Measurements from ENCODE around the gene OLFML2B.

Gene OLFML2B

GRCh38 chr1:162003830-162004215 is 19.8 kb downstream of the OLFML2B start:
- TF ChIP-seq GATA3 (IDR thresholded peaks at IDR 0.05; ENCODE audit: low read depth, low read length) (no peak), GATA2 (IDR thresholded peaks at IDR 0.05; ENCODE audit: low read depth, low read length) (no peak)

DNA sequence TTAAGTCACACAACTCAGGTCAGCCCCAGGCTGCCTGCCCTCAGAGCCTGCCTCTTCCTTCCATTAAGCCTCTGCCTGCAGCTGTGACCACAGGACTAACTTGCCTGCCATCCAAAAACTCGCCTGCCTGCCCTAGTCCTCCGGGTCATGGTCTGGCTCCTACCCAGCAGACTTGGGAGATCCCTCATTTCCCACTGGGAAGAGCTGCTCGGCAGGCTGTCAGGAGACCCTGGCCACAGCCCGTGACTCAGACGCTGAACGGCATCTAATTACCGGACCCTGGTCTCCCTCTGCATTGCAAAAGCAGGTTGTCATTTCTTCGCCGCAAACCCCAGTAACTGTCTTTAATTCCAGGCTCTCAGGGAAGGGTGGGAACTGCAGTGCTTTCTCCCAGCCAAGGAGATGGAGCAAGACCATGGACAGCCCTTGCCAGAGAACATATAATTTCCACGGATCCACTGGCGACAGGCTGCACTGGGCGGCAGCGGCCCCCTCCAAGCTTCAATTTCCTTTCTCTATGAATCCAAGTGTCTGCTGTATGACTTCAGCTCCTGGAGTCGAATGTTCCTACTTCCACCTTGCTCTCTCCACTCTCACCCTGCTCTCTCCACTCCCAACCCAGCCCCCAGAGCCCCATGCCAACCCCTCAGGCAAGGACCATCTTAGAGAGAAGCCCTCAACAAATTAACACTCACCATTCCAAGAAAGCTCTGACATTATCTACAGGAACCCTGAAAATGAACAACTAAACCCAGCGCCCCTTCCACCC is 20.4 kb downstream of the OLFML2B start:
- no peak for TF ChIP-seq GATA3 (IDR thresholded peaks at IDR 0.05; ENCODE audit: low read depth, low read length)
- TF ChIP-seq GATA2 (IDR thresholded peaks at IDR 0.05; ENCODE audit: low read depth, low read length) = no peak

GRCh38 chr1:162000053-162000420 is 23.6 kb downstream of the OLFML2B start:
- TF ChIP-seq GATA3 (IDR thresholded peaks at IDR 0.05; ENCODE audit: low read depth, low read length) (no peak), GATA2 (IDR thresholded peaks at IDR 0.05; ENCODE audit: low read depth, low read length) (no peak)

DNA sequence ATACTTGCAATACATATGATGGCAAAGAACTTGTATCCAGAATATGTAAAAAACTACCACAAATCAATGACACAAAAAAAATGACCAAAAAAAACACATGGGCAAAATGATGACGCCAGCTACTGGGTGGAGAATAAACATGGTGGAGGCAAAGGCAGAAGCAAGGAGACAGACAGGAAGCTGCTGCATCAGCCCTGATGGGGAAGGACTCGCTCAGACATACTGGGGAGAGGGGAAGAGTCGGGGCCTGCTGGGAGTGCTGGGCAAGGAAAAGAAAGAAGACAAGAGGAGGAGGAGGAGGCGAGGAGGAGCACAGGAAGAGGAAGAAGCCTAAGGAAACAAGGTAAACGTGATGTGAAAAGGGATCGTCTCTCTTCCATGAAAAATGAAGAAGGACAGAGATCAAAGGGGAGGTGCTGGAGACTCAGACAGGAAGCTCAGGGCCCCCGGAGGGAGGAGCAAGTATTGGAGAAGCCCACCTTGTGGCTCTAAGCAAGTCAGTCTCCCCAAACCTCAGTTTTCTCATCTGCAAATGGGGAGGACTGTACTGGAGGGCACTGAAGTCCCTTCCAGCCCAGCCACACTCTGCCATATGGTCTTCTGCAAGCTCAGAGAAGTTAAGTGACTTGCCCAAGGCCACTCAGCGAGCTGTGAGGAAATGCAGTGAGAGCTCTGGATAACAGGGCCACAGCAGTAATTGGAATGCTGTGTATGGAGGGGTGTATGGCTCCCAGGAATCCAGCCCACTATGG is 24.2 kb downstream of the OLFML2B start:
- no peak for TF ChIP-seq GATA3 (IDR thresholded peaks at IDR 0.05; ENCODE audit: low read depth, low read length)
- TF ChIP-seq GATA2 (IDR thresholded peaks at IDR 0.05; ENCODE audit: low read depth, low read length) = no peak

GRCh38 chr1:161998811-161999210 is 24.9 kb downstream of the OLFML2B start:
- TF ChIP-seq GATA3 (IDR thresholded peaks at IDR 0.05; ENCODE audit: low read depth, low read length) (no peak), GATA2 (IDR thresholded peaks at IDR 0.05; ENCODE audit: low read depth, low read length) (no peak)

DNA sequence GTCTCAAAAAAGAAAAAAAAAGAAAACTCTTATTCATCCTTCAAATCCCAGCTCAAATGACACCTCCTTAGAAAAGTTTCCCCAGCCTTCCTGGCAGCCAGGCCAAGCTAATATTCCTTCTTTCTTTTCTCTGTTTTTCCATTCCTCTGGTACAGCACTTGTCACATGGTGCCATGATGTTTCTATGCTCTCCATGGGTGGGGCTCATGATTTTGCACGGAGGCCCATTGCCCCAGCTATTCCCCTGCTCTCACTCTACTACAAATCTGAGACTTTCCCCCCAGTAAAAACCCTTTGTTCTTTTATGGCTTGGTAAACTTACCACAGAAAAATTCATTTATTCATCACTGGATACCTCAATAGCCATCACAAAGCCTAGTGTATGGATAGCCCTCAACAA is 26.5 kb downstream of the OLFML2B start:
- no peak for TF ChIP-seq GATA2 (IDR thresholded peaks at IDR 0.05; ENCODE audit: low read depth, low read length)
- TF ChIP-seq GATA3 (IDR thresholded peaks at IDR 0.05; ENCODE audit: low read depth, low read length) = no peak

GRCh38 chr1:161994175-161994668 is 29.4 kb downstream of the OLFML2B start:
- TF ChIP-seq GATA3 (IDR thresholded peaks at IDR 0.05; ENCODE audit: low read depth, low read length) = no peak
- no peak for TF ChIP-seq GATA2 (IDR thresholded peaks at IDR 0.05; ENCODE audit: low read depth, low read length)

GRCh38 chr1:161993576-161993975 is 30.1 kb downstream of the OLFML2B start:
- TF ChIP-seq GATA3 (IDR thresholded peaks at IDR 0.05; ENCODE audit: low read depth, low read length) = no peak
- no peak for TF ChIP-seq GATA2 (IDR thresholded peaks at IDR 0.05; ENCODE audit: low read depth, low read length)

DNA sequence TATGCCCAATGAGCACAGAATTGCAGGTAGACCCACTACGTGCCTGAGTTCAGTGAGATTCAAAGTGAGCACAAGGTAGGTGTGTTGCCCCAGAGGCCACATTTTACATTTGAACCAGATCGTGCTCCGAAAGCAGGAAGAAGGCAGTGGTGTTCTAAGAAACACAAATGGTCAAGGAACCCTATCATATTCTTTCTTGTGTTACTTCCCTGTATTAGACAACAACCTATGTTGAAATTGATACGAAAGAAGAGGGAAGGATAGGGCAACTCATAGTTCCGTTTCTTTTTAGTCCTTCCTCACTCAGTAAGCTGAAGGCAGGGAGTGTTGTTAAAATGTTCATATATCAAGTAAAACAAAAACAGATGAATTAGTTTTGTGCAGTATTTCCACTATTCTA is 33.9 kb downstream of the OLFML2B start:
- TF ChIP-seq GATA2 (IDR thresholded peaks at IDR 0.05; ENCODE audit: low read depth, low read length) = no peak
- no peak for TF ChIP-seq GATA3 (IDR thresholded peaks at IDR 0.05; ENCODE audit: low read depth, low read length)

DNA sequence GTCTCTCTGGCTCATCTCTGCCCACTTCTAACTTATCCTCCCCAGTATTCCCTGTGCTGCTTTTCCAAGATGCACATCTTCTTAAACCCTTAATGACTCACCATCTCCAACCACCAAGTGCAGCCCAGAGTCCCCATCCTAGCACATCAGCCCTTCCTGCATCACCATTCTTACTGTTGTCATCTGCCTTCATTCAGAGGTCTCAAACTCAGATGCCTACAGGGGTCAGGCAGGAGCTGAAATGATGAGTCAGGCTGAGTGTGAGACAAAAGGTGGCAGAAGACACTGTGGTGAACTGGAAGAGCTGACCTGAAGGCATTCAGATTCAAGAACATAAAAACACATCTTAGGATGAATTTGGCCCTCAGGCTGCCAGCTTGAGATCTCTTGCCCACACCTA is 34.6 kb downstream of the OLFML2B start:
- TF ChIP-seq GATA3 (IDR thresholded peaks at IDR 0.05; ENCODE audit: low read depth, low read length) = no peak
- no peak for TF ChIP-seq GATA2 (IDR thresholded peaks at IDR 0.05; ENCODE audit: low read depth, low read length)

- TF ChIP-seq GATA2 (IDR thresholded peaks at IDR 0.05; ENCODE audit: low read depth, low read length) (no peak), GATA3 (IDR thresholded peaks at IDR 0.05; ENCODE audit: low read depth, low read length) (no peak)
These were observed 35.3 kb downstream of the OLFML2B start for GRCh38 chr1:161988413-161988812.

- TF ChIP-seq GATA3 (IDR thresholded peaks at IDR 0.05; ENCODE audit: low read depth, low read length) = no peak
- TF ChIP-seq GATA2 (IDR thresholded peaks at IDR 0.05; ENCODE audit: low read depth, low read length) = no peak
These were observed 35.8 kb downstream of the OLFML2B start for GRCh38 chr1:161987872-161988271.

GRCh38 chr1:161987303-161987702 is 36.4 kb downstream of the OLFML2B start:
- TF ChIP-seq GATA3 (IDR thresholded peaks at IDR 0.05; ENCODE audit: low read depth, low read length) (no peak), GATA2 (IDR thresholded peaks at IDR 0.05; ENCODE audit: low read depth, low read length) (no peak)

GRCh38 chr1:161986328-161986727 is 37.3 kb downstream of the OLFML2B start:
- TF ChIP-seq GATA2 (IDR thresholded peaks at IDR 0.05; ENCODE audit: low read depth, low read length) (no peak), GATA3 (IDR thresholded peaks at IDR 0.05; ENCODE audit: low read depth, low read length) (no peak)

DNA sequence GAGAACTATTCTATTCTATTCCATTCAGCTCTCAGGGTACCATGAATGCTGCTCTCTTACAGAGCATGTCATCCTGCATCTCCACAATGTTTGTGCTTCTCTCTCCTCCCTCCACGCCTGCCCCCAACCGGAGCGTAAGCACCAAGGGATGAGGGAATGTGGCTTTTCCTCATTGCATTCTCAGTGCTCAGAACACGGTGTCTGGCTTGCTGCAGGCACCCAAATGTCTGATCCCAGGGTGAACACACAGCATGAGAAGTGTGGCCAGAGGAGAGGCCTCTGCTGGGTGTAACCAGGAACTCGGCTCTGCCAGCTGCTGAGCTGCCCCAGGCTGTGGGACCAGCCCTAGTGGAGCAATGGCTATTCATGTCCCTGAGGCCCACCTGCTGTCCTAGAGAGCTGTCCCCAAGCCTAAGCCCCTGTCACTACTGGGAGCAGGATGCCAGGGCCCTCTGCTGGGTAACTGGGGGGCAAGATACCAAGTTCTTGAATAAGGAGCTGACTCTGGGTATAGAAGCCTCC is 38.3 kb downstream of the OLFML2B start:
- TF ChIP-seq GATA2 (IDR thresholded peaks at IDR 0.05; ENCODE audit: low read depth, low read length) = no peak
- no peak for TF ChIP-seq GATA3 (IDR thresholded peaks at IDR 0.05; ENCODE audit: low read depth, low read length)
